GM21717 (cell line): ENCODE results near the gene PPP1R7.
"Not testable (repeated sequence)": the region's sequence is repeated elsewhere in the genome, so short reads cannot be mapped to it uniquely, and the experiment has no call there.

Experiments
- ATAC-seq: cut with Tn5 transposase; IDR thresholded peaks from one replicate; pipeline ENCODE4 v1.9.1; 2021; ENCODE audit warnings: mild to moderate bottlenecking, moderate library complexity; ENCODE audit not compliant: unreplicated experiment

Gene PPP1R7

DNA sequence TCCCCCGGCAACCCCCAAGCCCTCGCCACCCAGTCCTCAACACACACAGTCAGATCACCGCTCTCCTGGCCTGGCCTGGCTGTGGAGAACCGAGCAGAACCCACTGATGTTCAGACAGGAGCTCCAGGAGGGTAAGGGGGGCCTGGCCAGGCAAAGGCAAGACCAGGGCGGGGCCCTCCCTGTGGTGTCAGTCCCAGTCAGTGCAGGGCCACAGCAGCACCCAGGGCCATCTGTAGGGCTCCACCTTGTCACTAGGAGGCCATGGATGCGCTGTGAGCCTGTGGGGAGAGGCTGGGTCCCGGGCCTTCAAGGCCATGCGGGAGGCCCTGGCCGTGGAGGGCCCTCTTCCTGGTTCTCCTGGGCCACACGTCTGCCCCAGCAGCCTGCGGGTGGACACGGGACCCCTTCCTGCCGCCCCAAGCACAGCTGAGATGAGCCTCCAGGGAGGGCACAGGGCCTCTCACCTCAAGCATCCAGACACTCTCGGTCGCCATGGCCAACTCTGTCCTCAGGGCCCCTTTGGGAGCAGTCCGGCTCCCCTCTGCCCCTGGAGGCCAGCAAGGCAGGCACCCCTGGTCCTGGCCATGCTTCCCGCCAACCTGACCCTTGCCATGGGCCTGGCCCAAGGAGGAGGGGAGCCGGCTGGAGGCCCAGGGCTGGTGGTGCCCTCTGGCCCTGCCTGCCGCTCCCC, 40.2 kb downstream of the PPP1R7 start:
- ATAC-seq = no peak

DNA sequence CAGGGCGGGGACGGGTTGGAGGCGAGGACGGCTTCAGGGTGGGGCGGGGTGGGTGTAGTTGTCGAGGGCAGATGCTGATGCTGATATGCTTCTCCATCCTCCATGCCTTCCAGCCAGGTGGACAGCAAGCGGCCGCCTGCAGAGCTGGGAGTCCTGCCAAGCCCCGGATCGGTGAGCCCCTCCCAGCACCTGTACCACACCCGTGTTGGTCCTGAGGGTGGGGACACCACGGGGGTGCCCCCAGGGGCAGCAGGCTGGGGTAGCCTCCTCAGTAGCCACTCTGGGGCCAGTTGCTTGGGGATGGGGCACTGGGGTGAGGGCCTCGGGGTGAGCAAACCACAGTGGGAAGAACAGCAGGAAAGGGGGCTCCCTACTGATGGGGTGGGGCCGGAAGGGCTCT, 40.8 kb downstream of the PPP1R7 start:
- ATAC-seq = no peak

DNA sequence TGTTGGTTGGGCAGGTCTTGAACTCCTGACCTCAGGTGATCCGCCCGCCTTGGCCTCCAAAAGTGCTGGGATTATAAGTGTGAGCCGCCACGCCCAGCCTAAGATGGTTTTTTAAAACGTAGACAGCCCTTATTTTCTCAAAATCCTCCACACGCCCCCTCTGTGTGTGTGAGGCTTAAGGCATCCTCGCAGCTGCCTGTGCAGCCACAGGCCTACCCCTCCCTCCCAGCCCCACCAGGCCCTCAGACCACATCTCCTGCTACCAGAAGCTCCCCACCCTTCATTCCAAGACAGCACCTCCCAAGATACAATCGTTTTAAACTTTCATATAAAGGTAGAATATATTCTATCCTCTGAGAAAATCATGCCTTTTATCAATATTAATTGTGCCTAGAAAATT, 43.0 kb downstream of the PPP1R7 start:
- ATAC-seq = no peak

DNA sequence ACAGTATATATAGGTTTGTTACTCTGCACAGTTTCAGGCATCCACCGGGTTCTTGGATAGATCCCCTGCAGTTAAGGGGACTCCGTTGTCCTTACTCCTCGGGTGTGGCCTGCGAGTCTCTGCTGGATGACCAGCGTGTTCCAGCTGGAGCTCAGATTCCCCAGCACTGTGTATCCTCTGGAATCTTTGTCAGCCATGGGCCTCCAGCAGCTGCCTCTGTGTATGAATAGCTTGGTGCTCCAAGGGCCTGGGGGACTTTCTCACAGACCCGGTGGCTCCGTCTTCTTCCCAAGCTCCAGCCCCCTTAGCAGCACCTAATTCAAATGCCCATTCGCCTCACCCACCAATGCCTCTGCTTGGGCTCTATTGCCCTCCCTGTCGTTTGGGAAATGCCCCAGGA, 44.5 kb downstream of the PPP1R7 start:
- ATAC-seq = no peak

DNA sequence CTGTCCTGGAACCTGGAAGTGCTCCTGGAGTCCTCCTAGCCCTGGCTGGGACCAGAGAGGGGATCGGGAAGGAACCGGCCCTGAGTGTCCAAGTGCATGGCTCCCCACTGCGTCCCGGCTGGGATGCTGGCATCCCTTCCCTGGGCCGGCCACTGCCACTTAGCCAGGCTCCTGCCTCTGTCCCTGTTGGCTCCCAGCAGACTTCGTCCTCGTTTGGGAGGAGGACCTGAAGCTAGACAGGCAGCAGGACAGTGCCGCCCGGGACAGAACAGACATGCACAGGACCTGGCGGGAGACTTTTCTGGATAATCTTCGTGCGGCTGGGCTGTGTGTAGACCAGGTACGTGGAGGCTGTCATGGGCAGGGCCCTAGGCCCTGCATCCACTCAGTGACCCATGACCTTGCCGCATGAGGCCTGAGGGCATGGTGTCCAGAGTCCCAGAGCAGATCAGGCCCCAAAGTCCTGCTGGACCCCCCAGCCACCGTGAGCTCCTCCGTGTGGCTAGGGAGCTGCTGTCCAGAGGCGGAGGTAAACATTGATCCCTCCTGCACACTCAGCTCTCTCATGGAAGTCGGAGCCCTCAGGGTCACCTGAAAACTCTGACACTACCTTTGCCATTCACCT, 45.4 kb downstream of the PPP1R7 start:
- no peak for ATAC-seq

DNA sequence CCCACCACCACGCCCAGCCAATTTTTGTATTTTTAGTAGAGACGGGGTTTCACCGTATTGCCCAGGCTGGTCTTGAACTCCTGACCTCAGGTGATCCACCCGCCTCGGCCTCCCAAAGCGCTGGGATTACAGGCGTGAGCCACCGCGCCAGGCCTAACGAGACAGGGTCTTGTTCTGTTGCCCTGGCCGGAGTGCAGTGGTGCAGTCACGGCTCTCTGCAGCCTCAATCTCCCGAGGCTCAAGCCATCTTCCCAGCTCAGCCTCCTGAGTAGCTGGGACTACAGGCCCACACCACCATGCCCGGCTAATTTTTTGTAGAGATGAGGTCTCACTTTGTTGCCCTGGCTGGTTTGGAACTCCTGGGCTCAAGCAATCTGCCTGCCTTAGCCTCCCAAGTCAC, 47.0 kb downstream of the PPP1R7 start:
- not testable (repeated sequence) for ATAC-seq

DNA sequence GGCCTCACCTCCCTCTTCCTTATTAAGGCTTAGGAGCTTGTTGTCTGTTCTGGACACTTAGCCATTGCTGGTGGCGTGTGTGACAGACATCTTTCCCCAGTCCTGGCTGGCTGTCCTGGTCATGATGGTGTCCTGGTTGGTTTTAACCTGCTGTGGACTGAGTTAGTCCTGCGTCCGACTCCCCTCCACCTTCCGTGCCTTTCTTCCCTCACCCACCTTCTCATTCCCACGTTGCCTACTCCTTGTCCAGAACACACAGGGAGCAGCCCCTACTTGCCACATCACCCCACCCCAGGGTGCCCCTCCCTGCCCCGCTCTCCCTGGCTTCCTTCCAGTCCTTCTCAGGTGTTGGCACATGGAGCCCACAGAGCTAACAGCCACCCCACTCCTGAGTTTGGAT, 47.7 kb downstream of the PPP1R7 start:
- no peak for ATAC-seq

DNA sequence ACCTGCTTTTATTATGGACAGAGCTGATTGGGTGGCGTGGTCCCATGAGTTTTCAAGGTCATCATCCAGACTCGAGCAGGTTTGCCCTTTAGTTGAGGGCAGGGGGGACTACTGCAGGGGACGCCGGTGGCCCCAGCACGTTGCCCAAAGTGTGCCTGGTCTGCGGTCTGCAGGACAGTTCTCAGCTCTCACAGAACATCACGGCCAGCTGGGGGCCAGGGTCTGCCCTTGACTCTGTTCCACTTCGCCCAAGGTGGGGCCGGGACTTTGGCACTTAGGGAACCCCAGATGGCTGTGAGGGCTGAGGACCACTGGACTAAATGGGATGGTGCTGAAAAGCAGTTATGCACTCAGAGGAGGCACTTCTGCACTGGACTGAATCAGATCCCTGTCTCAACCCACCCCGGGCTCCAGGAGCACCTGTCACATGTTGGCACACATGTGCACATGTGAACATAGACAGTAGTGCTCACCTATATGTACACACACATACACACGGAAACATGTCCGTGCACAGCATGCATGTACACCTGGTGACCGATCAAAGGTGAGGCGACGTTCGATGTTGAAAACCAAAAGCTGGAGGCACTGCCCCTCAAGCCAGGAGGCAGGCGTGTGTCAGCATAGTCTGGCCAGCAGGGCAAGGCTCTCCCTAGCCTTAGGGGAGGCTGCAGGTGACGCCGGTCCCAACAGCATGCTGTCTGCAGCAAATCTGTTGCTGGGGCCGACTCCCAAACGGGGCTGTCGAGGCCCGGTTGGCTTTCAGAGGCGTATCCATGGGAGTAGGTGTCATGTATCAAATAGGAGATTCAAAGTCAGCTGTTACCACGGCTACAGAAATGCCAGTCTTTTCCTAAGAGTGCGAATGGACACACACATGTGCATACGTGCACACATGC, 48.4 kb downstream of the PPP1R7 start:
- ATAC-seq = no peak

DNA sequence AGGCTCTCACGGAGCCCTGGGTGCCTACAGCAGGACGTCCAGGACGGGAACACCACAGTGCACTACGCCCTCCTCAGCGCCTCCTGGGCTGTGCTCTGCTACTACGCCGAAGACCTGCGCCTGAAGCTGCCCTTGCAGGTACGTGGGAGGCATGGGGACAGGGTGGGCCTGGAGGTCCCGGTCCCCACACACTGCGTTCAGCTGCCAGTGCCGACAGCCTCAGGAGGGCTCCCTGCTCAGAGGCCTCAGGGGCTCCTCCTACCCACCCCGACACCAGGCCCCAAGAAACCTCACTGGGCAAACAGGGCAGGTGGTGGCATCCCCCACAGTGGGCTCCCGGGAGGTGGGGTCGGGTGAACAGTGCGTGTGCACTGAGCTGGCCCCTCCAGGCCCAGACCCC, 49.0 kb downstream of the PPP1R7 start:
- no peak for ATAC-seq

DNA sequence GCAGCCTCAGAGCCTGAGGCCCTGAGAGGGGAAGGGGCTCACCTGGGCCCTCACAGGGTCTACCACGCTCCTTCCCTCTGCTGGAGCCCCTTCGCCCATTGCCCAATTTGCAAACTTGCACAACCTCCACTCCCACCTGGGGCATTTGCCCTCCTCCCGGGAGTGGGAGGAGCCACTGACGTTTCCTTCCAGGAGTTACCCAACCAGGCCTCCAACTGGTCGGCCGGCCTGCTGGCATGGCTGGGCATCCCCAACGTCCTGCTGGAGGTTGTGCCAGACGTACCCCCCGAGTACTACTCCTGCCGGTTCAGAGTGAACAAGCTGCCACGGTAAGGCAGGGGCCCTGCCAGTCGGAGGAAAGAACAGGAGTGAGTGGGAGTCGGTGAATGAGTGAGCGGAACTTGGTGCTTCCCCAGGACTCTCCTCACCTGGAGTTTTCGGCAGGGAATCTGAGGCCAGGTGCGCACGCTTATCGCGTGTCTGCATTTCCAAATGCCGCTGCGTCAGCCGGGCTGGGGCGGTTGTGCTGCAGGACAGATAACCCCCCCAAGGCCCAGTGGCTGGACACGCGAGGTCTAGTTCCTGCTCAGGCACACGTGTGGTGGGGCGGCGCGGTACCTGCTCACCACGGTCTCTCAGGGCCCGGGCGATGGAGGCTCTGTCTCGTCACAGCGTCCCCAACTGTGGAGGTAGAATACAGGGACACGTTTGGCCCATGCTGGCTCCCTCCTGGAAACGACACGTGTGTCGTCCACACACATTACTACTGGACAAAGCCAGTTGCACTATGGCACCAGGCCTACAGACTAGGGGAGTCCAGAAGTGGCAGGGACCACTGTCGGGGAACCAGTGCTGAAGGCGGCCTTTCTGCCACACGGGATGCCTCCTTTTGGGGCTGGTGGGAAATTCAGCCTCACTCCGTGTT, 49.9 kb downstream of the PPP1R7 start:
- no peak for ATAC-seq

DNA sequence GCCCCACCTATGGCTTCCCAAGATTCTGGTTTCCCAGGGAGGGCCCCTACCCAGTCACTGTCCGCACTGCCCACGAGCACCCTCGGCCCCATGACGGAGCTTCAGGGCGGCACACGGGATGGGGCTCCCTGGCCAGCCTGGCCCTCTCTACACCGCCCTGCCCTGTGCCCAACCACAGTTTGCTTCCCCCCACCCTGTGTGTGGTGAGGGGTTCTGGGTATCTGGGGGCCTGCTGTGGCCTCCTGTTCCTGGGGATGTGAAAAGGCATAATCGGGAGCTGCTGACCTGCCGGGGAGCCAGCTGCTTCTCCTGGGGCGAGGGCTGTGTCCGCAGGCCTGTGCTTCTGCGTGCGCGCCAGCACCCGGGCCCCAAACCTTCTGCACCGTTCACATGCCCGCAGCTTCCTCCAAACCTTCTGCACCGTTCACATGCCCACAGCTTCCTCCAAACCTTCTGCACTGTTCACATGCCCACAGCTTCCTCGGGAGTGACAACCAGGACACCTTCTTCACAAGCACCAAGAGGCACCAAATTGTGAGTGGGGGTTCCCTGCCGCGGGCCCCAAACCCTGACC, 50.6 kb downstream of the PPP1R7 start:
- ATAC-seq = no peak

DNA sequence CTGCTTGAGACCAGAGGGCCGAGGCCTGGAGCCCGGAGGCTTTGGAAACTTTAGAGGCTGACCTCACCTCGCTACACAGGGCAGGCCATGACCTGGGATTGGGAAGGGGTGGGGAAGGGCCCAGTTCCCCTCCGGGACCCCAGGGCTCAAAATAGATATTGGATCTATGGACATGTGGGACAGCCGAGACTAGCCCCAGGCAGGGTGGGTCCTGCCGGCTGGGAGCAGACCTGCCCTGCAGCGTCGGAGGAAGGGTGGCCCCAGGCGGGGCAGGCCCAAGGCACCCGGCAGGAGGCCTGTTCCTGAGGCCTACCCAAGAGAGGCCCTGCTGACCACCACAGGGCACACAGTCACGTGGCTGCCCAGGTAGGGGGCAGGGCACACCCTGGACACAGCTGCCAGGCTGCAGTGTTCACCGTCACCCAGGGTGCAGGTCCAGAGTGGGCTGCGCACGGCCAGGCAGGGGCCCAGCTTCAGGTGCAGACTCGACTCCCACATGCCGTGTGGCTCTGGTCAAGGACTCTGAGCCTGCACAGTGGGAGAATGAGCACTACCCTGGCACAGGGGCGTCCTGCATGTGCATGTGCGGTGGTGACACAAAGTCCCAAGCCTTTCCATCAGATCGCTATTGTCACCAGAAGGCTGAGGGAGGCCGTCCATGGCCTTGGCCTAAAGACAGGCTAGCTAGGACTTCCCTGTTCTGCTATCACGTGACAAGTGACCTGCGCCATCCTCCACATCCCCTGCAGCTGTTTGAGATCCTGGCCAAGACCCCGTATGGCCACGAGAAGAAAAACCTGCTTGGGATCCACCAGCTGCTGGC, 51.4 kb downstream of the PPP1R7 start:
- no peak for ATAC-seq

DNA sequence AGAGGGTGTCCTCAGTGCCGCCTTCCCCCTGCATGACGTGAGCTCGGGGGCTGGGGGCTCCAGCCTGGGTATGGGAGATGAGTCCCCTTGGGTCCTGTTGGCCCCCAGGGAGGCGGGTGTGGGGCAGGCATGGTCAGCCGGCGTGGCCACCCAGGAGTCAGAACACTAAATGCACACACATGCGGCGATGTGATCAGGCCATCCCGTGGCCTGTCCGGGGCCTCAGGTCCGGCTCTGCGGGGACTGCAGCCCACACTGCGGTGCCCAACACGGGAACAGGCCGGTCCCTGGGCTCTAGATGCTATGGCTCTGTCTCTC, 52.0 kb downstream of the PPP1R7 start:
- no peak for ATAC-seq

DNA sequence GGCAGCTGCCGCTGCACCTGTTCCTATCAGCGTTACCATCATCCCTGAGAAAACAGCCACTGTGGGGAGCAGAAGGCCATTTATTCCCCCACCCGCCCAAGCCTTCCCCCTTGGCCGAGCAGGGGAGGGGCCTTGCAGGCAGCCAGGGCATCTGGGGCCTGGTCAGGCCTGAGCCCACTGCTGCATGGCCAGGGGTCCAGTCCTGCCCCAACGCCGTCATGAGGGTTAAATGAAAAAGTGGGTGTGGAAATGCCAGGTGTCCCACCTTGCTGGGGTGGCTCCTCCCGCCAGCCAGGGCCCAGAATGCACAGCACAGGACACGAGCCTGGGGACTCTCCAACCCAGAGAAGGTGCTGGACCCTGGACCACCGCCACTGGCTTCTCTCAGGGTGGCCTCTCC, 52.4 kb downstream of the PPP1R7 start:
- ATAC-seq = no peak

DNA sequence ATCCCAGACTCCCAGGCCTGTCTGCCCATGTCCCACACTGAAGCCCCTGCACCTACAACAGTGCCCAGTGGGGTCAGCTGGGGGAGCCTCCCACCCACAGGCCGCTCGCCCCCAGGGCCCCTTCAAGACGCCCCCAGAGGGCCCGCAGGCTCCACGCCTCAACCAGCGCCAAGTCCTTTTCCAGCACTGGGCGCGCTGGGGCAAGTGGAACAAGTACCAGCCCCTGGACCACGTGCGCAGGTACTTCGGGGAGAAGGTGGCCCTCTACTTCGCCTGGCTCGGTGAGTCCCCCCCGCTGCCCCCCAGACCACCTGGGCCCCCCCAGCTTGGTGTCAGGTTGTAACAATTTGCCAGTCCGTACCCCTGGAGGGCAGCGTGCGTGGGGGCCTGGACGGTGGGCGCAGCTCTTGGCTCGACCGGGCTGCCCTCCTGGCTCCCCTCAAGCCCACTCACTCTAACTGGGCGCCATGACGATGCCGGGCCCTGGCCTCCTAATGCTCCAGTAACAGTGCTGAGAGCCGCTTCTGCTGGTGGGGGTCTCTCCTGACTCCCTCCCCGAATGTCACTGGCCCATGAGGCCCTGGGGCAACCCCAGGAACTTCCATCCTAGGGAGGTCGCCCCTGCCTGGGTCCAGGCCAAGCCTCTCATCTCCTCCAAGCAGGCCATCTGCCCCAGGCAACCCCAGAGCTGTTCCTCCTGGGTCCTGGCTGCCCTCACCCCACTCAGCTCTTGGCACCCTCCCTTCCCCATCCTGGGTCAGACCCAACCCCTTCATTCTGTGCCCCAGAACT, 53.1 kb downstream of the PPP1R7 start:
- ATAC-seq = no peak

DNA sequence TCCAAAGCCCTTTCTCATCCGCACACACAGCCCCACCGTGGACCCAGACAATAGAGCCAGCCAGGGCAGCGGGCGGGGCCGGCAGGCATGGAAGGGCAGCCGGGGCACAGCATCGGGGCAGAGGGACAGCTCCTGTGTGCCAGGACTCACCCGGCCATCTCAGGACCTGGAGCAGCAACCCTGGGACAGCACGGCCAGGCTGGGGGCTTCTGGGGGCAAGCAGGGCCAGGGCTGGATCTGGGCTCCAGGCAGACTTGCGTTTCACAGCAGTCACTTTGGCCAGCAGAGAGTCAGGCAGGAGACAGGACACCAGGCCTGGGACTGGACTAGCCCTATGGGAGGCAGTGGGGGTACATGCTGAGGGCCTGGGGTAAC, 53.7 kb downstream of the PPP1R7 start:
- ATAC-seq = no peak

DNA sequence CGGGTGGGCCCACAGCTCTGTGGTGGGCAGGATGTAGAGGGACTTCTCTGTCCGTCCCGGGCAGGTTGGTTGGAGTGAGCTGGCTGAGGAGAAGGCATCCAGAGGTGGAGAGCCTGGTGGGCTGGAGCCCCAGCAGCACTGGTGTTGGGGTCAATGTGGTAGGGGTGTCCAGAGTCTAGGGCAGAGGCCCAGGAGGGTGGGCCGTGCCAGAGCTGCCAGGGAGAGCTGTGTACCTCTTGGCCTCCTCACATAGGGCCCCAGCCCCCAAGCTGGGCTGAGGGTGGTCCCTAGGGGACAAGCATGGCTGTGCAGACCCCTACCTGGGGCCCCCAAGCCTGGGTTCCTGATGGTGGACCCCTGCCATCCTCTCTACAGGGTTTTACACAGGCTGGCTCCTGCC, 54.2 kb downstream of the PPP1R7 start:
- no peak for ATAC-seq

DNA sequence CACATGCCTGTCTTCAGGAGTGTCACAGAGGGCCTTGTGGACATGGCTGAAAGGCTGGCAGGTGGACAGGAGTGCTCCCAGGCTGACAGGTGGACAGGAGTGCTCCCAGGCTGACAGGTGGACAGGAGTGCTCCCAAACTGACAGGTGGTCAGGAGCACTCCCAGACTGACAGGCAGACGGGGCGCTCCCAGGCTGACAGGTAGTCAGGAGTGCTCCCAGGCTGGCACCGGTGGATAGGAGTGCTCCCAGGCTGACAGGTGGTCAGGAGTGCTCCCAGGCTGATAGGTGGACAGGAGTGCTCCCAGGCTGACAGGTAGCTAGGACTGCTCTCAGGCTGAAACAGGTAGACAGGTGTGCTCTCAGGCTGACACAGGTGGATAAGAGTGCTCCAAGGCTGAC, 54.8 kb downstream of the PPP1R7 start:
- ATAC-seq = no peak

DNA sequence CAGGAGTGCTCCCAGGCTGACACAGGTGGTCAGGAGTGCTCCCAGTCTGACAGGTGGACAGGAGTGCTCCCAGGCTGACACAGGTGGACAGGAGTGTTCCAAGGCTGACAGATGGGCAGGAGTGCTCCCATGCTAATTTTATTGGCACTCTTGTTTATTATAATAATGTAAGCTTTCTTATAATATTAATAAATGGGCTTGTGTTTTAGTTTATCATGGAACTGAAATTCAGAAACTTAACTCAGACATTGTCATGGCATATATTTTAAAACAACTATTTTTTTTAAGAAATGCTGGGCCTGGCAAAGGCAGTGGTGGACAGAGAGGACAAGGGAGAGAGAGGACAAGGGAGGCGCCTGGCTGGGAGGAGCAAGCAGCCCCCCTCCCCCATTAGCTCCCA, 56.9 kb downstream of the PPP1R7 start:
- no peak for ATAC-seq
